ENCODE data around the gene TBP.

- TF ChIP-seq, protein P1, sequence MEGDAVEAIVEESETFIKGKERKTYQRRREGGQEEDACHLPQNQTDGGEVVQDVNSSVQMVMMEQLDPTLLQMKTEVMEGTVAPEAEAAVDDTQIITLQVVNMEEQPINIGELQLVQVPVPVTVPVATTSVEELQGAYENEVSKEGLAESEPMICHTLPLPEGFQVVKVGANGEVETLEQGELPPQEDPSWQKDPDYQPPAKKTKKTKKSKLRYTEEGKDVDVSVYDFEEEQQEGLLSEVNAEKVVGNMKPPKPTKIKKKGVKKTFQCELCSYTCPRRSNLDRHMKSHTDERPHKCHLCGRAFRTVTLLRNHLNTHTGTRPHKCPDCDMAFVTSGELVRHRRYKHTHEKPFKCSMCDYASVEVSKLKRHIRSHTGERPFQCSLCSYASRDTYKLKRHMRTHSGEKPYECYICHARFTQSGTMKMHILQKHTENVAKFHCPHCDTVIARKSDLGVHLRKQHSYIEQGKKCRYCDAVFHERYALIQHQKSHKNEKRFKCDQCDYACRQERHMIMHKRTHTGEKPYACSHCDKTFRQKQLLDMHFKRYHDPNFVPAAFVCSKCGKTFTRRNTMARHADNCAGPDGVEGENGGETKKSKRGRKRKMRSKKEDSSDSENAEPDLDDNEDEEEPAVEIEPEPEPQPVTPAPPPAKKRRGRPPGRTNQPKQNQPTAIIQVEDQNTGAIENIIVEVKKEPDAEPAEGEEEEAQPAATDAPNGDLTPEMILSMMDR (IDR thresholded peaks at IDR 0.05): no peak
- TF ChIP-seq POLR2A (IDR thresholded peaks at IDR 0.05): no peak
Measured at GRCh38 chr6:170509723-170510018, 44.5 kb upstream of the TBP start.
